Measurements from ENCODE around the gene TSPAN17.
"Not testable (repeated sequence)": the region's sequence is repeated elsewhere in the genome, so short reads cannot be mapped to it uniquely, and the experiment has no call there.

TSPAN17 gene

GRCh38 chr5:176647030-176647842, at the start of gene TSPAN17:
TSPAN17 (plus strand) TSS chr5:176647484; CDS start chr5:176647616, 132 bp downstream.
- DNase-seq (ENCODE audit: low read depth), result peak; percentile 100

- DNase-seq (ENCODE audit: low read depth), result not testable (repeated sequence)
Observed at GRCh38 chr5:176599749-176600430, 47.4 kb upstream of the TSPAN17 start.

GRCh38 chr5:176601901-176602482, 45.3 kb upstream of the TSPAN17 start:
- no peak for DNase-seq (ENCODE audit: low read depth)

GRCh38 chr5:176603091-176603490, 44.2 kb upstream of the TSPAN17 start:
- no peak for DNase-seq (ENCODE audit: low read depth)

- DNase-seq (ENCODE audit: low read depth), result no peak
Observed at GRCh38 chr5:176606032-176606431, 41.3 kb upstream of the TSPAN17 start.

GRCh38 chr5:176606875-176607274, 40.4 kb upstream of the TSPAN17 start:
- no peak for DNase-seq (ENCODE audit: low read depth)

- DNase-seq (ENCODE audit: low read depth), result no peak
Observed at GRCh38 chr5:176608142-176608705, 39.1 kb upstream of the TSPAN17 start.

GRCh38 chr5:176608937-176609723, 38.2 kb upstream of the TSPAN17 start:
- DNase-seq (ENCODE audit: low read depth), result no peak

GRCh38 chr5:176609724-176610434, 37.4 kb upstream of the TSPAN17 start, which contains the start of gene GPRIN1:
GPRIN1 (minus strand) TSS chr5:176610156; CDS start chr5:176599834, 10,322 bp downstream.
- peak; percentile 58 for DNase-seq (ENCODE audit: low read depth)

- DNase-seq (ENCODE audit: low read depth), result no peak
Observed at GRCh38 chr5:176610435-176610773, 36.9 kb upstream of the TSPAN17 start.

GRCh38 chr5:176611435-176611834, 35.8 kb upstream of the TSPAN17 start:
- peak; percentile 30 for DNase-seq (ENCODE audit: low read depth)

- no peak for DNase-seq (ENCODE audit: low read depth)
Observed at GRCh38 chr5:176612008-176612407, 35.3 kb upstream of the TSPAN17 start.

GRCh38 chr5:176612855-176613254, 34.4 kb upstream of the TSPAN17 start:
- no peak for DNase-seq (ENCODE audit: low read depth)

GRCh38 chr5:176614805-176615478, 32.3 kb upstream of the TSPAN17 start:
- DNase-seq (ENCODE audit: low read depth), result no peak

GRCh38 chr5:176616511-176616910, 30.8 kb upstream of the TSPAN17 start:
- DNase-seq (ENCODE audit: low read depth), result no peak

GRCh38 chr5:176618783-176619182, 28.5 kb upstream of the TSPAN17 start:
- DNase-seq (ENCODE audit: low read depth), result no peak

GRCh38 chr5:176619203-176619568, 28.1 kb upstream of the TSPAN17 start:
- peak; percentile 80 for DNase-seq (ENCODE audit: low read depth)

GRCh38 chr5:176619569-176620332, 27.5 kb upstream of the TSPAN17 start:
- no peak for DNase-seq (ENCODE audit: low read depth)

- DNase-seq (ENCODE audit: low read depth), result no peak
Observed at GRCh38 chr5:176620333-176620981, 26.8 kb upstream of the TSPAN17 start.

Data from stimulated activated CD8-positive, alpha-beta memory T cell treated with anti-CD3 and anti-CD28 coated beads, Interleukin-4, amount 100 ng/mL, for 24 hours (primary cell).